ENCODE results near the gene ADH6. TPM values are rescaled to one million over a fixed set of nuclear protein-coding genes. Genes with fewer than 3 reads are reported as not detected.

The ADH6 gene
- under 0.01 TPM in 1 of 2 replicates, not detected in the other for total RNA-seq

GRCh38 chr4:99219072-99219471 is at the start of gene ADH6:
ADH6 (minus strand) TSS chr4:99219246; CDS start chr4:99219152, 94 bp downstream.

Other genes with a start within 250 kb of the ADH6 start
- gene METAP1, start 223.5 kb downstream of the ADH6 start, total RNA-seq, result 31.7 and 45.7 TPM in 2 replicates
- gene ADH5, start 130.5 kb downstream of the ADH6 start, total RNA-seq, result 264 and 294 TPM in 2 replicates
- gene ADH4, start 74.9 kb downstream of the ADH6 start, total RNA-seq, result not detected in 2 replicates
- gene ADH1A, start 71.7 kb upstream of the ADH6 start, total RNA-seq, result not detected in 2 replicates
- gene ADH1B, start 102.2 kb upstream of the ADH6 start, total RNA-seq, result 0.25 and 0.33 TPM in 2 replicates
- gene ADH1C, start 133.5 kb upstream of the ADH6 start, total RNA-seq, result 0.25 and 0.44 TPM in 2 replicates
- not detected in 2 replicates for gene ADH7, start 216.1 kb upstream of the ADH6 start, total RNA-seq